ENCODE results near the gene KDM5B. TPM values are rescaled to one million over a fixed set of nuclear protein-coding genes. Genes with fewer than 3 reads are reported as not detected.

The KDM5B gene
- total and polyA plus RNA-seq, 9 of the 15 experiments (the other 6 are each of a cell fraction or from before 2014, with no cell fraction given): 15.4 to 90.6 (median 57.1) TPM

DNA sequence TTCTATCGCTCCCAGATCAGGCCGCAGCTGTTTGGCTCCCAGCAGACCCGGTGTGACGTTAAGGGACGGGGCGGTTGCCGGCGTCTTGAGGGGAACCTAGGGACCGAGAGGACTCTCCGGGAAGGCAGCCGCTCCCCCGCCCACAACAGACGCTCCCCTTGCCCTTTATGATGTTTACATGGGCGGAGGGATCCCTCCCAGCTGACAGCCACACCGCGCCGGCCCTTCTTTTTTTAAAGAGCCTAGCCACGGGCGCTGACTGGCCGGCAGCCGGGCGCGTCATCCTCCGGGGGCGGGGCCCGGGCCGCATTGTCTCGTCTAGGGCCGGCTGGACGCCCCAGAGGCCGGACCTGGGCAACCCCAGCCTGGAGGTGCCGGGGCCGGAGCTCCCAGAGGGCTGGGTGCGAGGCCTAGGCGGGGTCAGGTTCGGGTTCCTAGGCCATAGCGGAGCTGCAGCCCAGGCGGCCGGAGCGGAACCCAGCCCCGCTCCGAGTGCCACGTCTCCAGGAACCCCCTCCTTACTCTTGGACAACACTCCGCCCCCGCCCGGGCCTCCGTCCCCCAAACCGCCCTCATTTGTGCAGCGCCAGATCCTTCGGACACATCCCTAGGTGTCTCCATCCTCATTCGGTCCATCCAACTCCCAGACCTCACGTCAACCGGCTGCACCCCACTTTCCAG lies 2.5 kb upstream of the KDM5B start, which contains the start of gene PCAT6 (continued):
- TF ChIP-seq, protein P1, sequence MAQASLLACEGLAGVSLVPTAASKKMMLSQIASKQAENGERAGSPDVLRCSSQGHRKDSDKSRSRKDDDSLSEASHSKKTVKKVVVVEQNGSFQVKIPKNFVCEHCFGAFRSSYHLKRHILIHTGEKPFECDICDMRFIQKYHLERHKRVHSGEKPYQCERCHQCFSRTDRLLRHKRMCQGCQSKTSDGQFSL (CRISPR knock-in tag; IDR thresholded peaks at IDR 0.05): peak; percentile 55; the same call in 1 of the 2 replicates
- TF ChIP-seq, protein P1 (tag; IDR thresholded peaks at IDR 0.05): peak in 1 of 2 experiments; percentile 53; a peak in 1 of 4 replicates
- TF ChIP-seq TAF9B (IDR thresholded peaks at IDR 0.05; ENCODE audit: partially characterized antibody): peak; percentile 95
- TF ChIP-seq HDAC3 (IDR thresholded peaks at IDR 0.05; ENCODE audit: borderline replicate concordance, partially characterized antibody): peak; percentile 73
- peak; percentile 69 for TF ChIP-seq TBP (optimal IDR thresholded peaks at IDR 0.05; ENCODE audit: low read depth, low read length)
- 0 out of 2 replicates have a peak, but pooled peaks have one; percentile 16 for TF ChIP-seq NR2C2 (CRISPR knock-in tag; IDR thresholded peaks at IDR 0.05)
- peak; percentile 81 for TF ChIP-seq NR2C2 (tag; IDR thresholded peaks at IDR 0.05)
- TF ChIP-seq TCF7L2 (IDR thresholded peaks at IDR 0.05; ENCODE audit: low read depth, low read length): 0 out of 2 replicates have a peak, but pooled peaks have one; percentile 42
- TF ChIP-seq E2F6 (IDR thresholded peaks at IDR 0.05; ENCODE audit: borderline replicate concordance in 1 of 2, extremely low read depth in 1 of 2, insufficient read depth in 1 of 2, insufficient read length in 1 of 2, low read depth in 1 of 2, low read length in 1 of 2, poor library complexity in 1 of 2, severe bottlenecking in 1 of 2): peak; percentile 19 to 35
- TF ChIP-seq, protein P2, sequence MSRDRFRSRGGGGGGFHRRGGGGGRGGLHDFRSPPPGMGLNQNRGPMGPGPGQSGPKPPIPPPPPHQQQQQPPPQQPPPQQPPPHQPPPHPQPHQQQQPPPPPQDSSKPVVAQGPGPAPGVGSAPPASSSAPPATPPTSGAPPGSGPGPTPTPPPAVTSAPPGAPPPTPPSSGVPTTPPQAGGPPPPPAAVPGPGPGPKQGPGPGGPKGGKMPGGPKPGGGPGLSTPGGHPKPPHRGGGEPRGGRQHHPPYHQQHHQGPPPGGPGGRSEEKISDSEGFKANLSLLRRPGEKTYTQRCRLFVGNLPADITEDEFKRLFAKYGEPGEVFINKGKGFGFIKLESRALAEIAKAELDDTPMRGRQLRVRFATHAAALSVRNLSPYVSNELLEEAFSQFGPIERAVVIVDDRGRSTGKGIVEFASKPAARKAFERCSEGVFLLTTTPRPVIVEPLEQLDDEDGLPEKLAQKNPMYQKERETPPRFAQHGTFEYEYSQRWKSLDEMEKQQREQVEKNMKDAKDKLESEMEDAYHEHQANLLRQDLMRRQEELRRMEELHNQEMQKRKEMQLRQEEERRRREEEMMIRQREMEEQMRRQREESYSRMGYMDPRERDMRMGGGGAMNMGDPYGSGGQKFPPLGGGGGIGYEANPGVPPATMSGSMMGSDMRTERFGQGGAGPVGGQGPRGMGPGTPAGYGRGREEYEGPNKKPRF (IDR thresholded peaks at IDR 0.05; ENCODE audit: low read depth, low read length): no peak
- TF ChIP-seq PHF8 (IDR thresholded peaks at IDR 0.05; ENCODE audit: borderline replicate concordance, low read length): peak; percentile 77; the same call in 1 of the 2 replicates
- TF ChIP-seq ZNF140 (CRISPR knock-in tag; IDR thresholded peaks at IDR 0.05): no peak
- TF ChIP-seq MTA1 (IDR thresholded peaks at IDR 0.05; ENCODE audit: borderline replicate concordance): peak; percentile 63; the same call in 1 of the 2 replicates
- 0 out of 2 replicates have a peak, but pooled peaks have one; percentile 53 for TF ChIP-seq E2F1 (CRISPR knock-in tag; IDR thresholded peaks at IDR 0.05)
- TF ChIP-seq ZBTB8A (IDR thresholded peaks at IDR 0.05; ENCODE audit: partially characterized antibody): no peak
- peak; percentile 3 for TF ChIP-seq HNRNPLL (IDR thresholded peaks at IDR 0.05; ENCODE audit: low read depth, low read length, poor library complexity, severe bottlenecking)
- peak; percentile 45; the same call in 1 of the 2 replicates for TF ChIP-seq ZNF263 (CRISPR knock-in tag; IDR thresholded peaks at IDR 0.05; ENCODE audit: borderline replicate concordance)
- 0 out of 4 replicates have a peak, but pooled peaks have one; percentile 8 for TF ChIP-seq RAD21 (CRISPR knock-in tag; conservative IDR thresholded peaks at IDR 0.05 in 1 of 2, IDR thresholded peaks at IDR 0.05 in 1 of 2)
- no peak for TF ChIP-seq CEBPB (tag; IDR thresholded peaks at IDR 0.05)
- peak; percentile 96 for TF ChIP-seq MXI1 (IDR thresholded peaks at IDR 0.05; ENCODE audit: low read depth, low read length)
- TF ChIP-seq MAZ (CRISPR knock-in tag; conservative IDR thresholded peaks at IDR 0.05 in 1 of 2, IDR thresholded peaks at IDR 0.05 in 1 of 2): peak; percentile 93 to 94

Measured in K562 (cell line).